GM12892 (cell line): ENCODE results near the gene SLC28A3.
"Not testable (repeated sequence)": the region's sequence is repeated elsewhere in the genome, so short reads cannot be mapped to it uniquely, and the experiment has no call there.

ENCODE experiments used
- DNase-seq: peaks from one replicate; pipeline ENCODE4 v3.0.0; 2011; ENCODE audit not compliant: insufficient read length
- FAIRE-seq: peaks from 2 replicates; lab custom pipeline; 2011; peaks lifted over from hg19 to GRCh38; lab: Jason Lieb, UNC
- POLR2A ChIP-seq: IDR thresholded peaks from 2 replicates; pipeline ENCODE4 v1.6.1; 2011; ENCODE audit warnings: low read depth, low read length, control low read depth
- POLR2AphosphoS5 ChIP-seq: IDR thresholded peaks from 2 replicates; pipeline ENCODE4 v1.6.1; 2011; ENCODE audit warnings: low read depth, low read length, control low read depth
- TAF1 ChIP-seq: IDR thresholded peaks from 2 replicates; pipeline ENCODE4 v1.6.1; 2011; ENCODE audit warnings: low read depth, mild to moderate bottlenecking, control low read depth, low read length, borderline replicate concordance

Gene SLC28A3

GRCh38 chr9:84368601-84369000 is 28.0 kb upstream of the SLC28A3 start:
- DNase-seq (no peak), FAIRE-seq (no peak)
- TF ChIP-seq POLR2A (no peak), TAF1 (no peak), POLR2AphosphoS5 (no peak)

- not testable (repeated sequence) for DNase-seq, FAIRE-seq
Measured at GRCh38 chr9:84367726-84368125, 27.2 kb upstream of the SLC28A3 start.

- DNase-seq, result no peak
Measured at GRCh38 chr9:84366683-84367082, 26.1 kb upstream of the SLC28A3 start.

GRCh38 chr9:84364894-84365490 is 24.4 kb upstream of the SLC28A3 start:
- FAIRE-seq, DNase-seq: not testable (repeated sequence)

More at GRCh38 chr9:84366683-84367082, 26.1 kb upstream of the SLC28A3 start:
- TF ChIP-seq POLR2A, result no peak
- no peak for TF ChIP-seq TAF1
- no peak for TF ChIP-seq POLR2AphosphoS5
- no peak for FAIRE-seq

GRCh38 chr9:84361645-84362044 is 21.1 kb upstream of the SLC28A3 start:
- no peak for FAIRE-seq
- TF ChIP-seq POLR2AphosphoS5, result no peak
- TF ChIP-seq TAF1, result no peak
- no peak for TF ChIP-seq POLR2A
- DNase-seq, result no peak

- DNase-seq (no peak), FAIRE-seq (peak; percentile 38)
- no peak for TF ChIP-seq TAF1
- no peak for TF ChIP-seq POLR2AphosphoS5
- no peak for TF ChIP-seq POLR2A
Measured at GRCh38 chr9:84357275-84357674, 16.7 kb upstream of the SLC28A3 start.

GRCh38 chr9:84354035-84354434 is 13.5 kb upstream of the SLC28A3 start:
- no peak for TF ChIP-seq POLR2AphosphoS5
- TF ChIP-seq POLR2A, result no peak
- TF ChIP-seq TAF1, result no peak
- FAIRE-seq (no peak), DNase-seq (no peak)

GRCh38 chr9:84349671-84350070 is 9.1 kb upstream of the SLC28A3 start:
- FAIRE-seq (no peak), DNase-seq (no peak)
- TF ChIP-seq POLR2A, result no peak
- no peak for TF ChIP-seq TAF1
- no peak for TF ChIP-seq POLR2AphosphoS5

- TF ChIP-seq POLR2AphosphoS5 (no peak), POLR2A (no peak), TAF1 (no peak)
- FAIRE-seq (no peak), DNase-seq (no peak)
Measured at GRCh38 chr9:84343111-84343521, 2.6 kb upstream of the SLC28A3 start.

GRCh38 chr9:84339962-84340361 is 596 bp downstream of the SLC28A3 start:
- FAIRE-seq (no peak), DNase-seq (no peak)
- TF ChIP-seq POLR2AphosphoS5, result no peak
- no peak for TF ChIP-seq TAF1
- TF ChIP-seq POLR2A, result no peak

GRCh38 chr9:84339503-84339902 is 1.1 kb downstream of the SLC28A3 start:
- DNase-seq (no peak), FAIRE-seq (no peak)
- TF ChIP-seq POLR2AphosphoS5 (no peak), TAF1 (no peak), POLR2A (no peak)

GRCh38 chr9:84338792-84339191 is 1.8 kb downstream of the SLC28A3 start:
- FAIRE-seq (no peak), DNase-seq (no peak)
- TF ChIP-seq POLR2AphosphoS5 (no peak), POLR2A (no peak)

GRCh38 chr9:84337252-84337651 is 3.3 kb downstream of the SLC28A3 start:
- TF ChIP-seq POLR2A (no peak), POLR2AphosphoS5 (no peak), TAF1 (no peak)
- no peak for FAIRE-seq
- DNase-seq, result no peak

- TF ChIP-seq POLR2A (no peak), TAF1 (no peak), POLR2AphosphoS5 (no peak)
- DNase-seq (no peak), FAIRE-seq (no peak)
Measured at GRCh38 chr9:84331119-84331809, 9.3 kb downstream of the SLC28A3 start.
